ENCODE results near the gene AFMID. TPM values are rescaled to one million over a fixed set of nuclear protein-coding genes. Genes with fewer than 3 reads are reported as not detected.

AFMID gene
- total and polyA plus RNA-seq, 2 of the 8 experiments (the other 6 are each of a cell fraction or from before 2014, with no cell fraction given) = 49.0 to 53.0 TPM

GRCh38 chr17:78206298-78206697 is 19.1 kb downstream of the AFMID start:
- ChIA-PET POLR2A (ENCODE audit: partially characterized antibody) (interaction anchor here (0.7 to 5.8 kb wide), 3 partner anchors 19 to 78 kb away, joined by 3 to 36 read pairs (median 4); partner anchors contain the start of genes AFMID, TK1 and TMC6), CTCF (ENCODE audit: partially characterized antibody) (interaction anchor here (0.6 to 2.8 kb wide), 9 partner anchors 9 to 372 kb away, joined by 3 to 14 read pairs (median 3); partner anchors contain the start of genes AFMID and TK1)
- Histone ChIP-seq H2BK12ac (ENCODE audit: low read depth, low read length) (no peak overlapping the region), H3K23ac (ENCODE audit: insufficient read length) (no peak overlapping the region), H3K56ac (replicated peaks; ENCODE audit: insufficient read length, low read depth, low read length) (no peak overlapping the region), H2AFZ (ENCODE audit: low read length) (no peak overlapping the region), H2BK120ac (replicated peaks; ENCODE audit: low read depth, low read length) (no peak overlapping the region), H3K27me3 (replicated peaks in 1 of 4; ENCODE audit: control insufficient read depth in 3 of 4, extremely low read depth in 1 of 4, insufficient read depth in 3 of 4, low read length in 3 of 4) (no peaks in the 10 kb centered on the region), H3K18ac (ENCODE audit: extremely low read depth, low read length) (no peak overlapping the region), H3K4me2 (ENCODE audit: insufficient read depth in 1 of 2, low read depth in 2 of 2, low read length in 2 of 2) (no peak overlapping the region), H2BK20ac (ENCODE audit: low read length) (no peak overlapping the region), H2AK5ac (ENCODE audit: low read depth, low read length) (no peak overlapping the region), H2BK15ac (ENCODE audit: low read length) (no peak overlapping the region), H3K4me1 (replicated peaks in 1 of 4; ENCODE audit: control insufficient read depth in 3 of 4, insufficient read depth in 4 of 4, low read length in 3 of 4) (no peaks in the 10 kb centered on the region), H3K4me3 (ENCODE audit: extremely low read depth in 1 of 4, insufficient read depth in 2 of 4, low read depth in 3 of 4, low read length in 4 of 4) (no peak overlapping the region), H3K79me1 (ENCODE audit: low read depth, low read length) (peaks cover 2% of the 10 kb centered on the region; the same call in 1 of the 2 replicates), H4K20me1 (replicated peaks in 1 of 2; ENCODE audit: control insufficient read depth in 1 of 2, insufficient read depth in 2 of 2, low read length in 2 of 2) (peaks cover 0 to 2% of the 10 kb centered on the region in 2 experiments), H3K36me3 (ENCODE audit: control insufficient read depth in 2 of 4, insufficient read depth in 4 of 4, low read length in 3 of 4) (peaks cover 0 to 19% (median 1%) of the 10 kb centered on the region in 4 experiments; a peak in 3 of 8 replicates), H3K9ac (replicated peaks in 1 of 4; ENCODE audit: extremely low read depth in 1 of 4, low read depth in 3 of 4, low read length in 3 of 4) (no peak overlapping the region), H4K5ac (ENCODE audit: insufficient read length, low read depth, low read length) (no peak overlapping the region), H3K4ac (replicated peaks; ENCODE audit: insufficient read length, low read depth, low read length) (no peak overlapping the region), H4K8ac (ENCODE audit: extremely low read depth, insufficient read depth, low read length) (no peak overlapping the region), H3K23me2 (ENCODE audit: low read depth, low read length) (no peaks in the 10 kb centered on the region), H3K9me3 (ENCODE audit: insufficient read depth in 2 of 2, low read depth in 1 of 2, low read length in 1 of 2) (no peaks in the 10 kb centered on the region), H2BK5ac (ENCODE audit: low read depth, low read length) (no peak overlapping the region), H3K79me2 (ENCODE audit: control insufficient read depth in 1 of 2, insufficient read depth in 2 of 2, low read length in 2 of 2) (no peaks in the 10 kb centered on the region), H4K91ac (replicated peaks; ENCODE audit: insufficient read length, low read length) (no peak overlapping the region), H3K27ac (ENCODE audit: low read depth, low read length) (no peak overlapping the region), H3K14ac (ENCODE audit: insufficient read length) (no peak overlapping the region)
- 98% methylated on average over 7 of the region's 7 CpGs; no CpG with 5 or more reads in 1 of the 2 experiments for WGBS, 2 experiments (ENCODE audit: extremely low coverage in 1 of 2, insufficient coverage in 1 of 2, insufficient read length in 1 of 2, insufficient replicate concordance in 2 of 2, low coverage in 1 of 2, low lambda C conversion rate in 2 of 2, missing lambda C conversion rate in 1 of 2)
- DNase-seq (ENCODE audit: low read depth in 1 of 2, low spot score in 2 of 2) (no peak), FAIRE-seq (no peak)
- TF ChIP-seq ATF2 (IDR thresholded peaks at IDR 0.05; ENCODE audit: low read length) = no peak
- peak; percentile 34 to 43 (median 34); a peak in 3 of 4 replicates for TF ChIP-seq CTCF (IDR thresholded peaks at IDR 0.05; ENCODE audit: control extremely low read depth in 1 of 3, insufficient read depth in 1 of 3, low read depth in 1 of 3, low read length in 3 of 3)
- peak; percentile 22 to 54; a peak in 3 of 4 replicates for TF ChIP-seq RAD21 (IDR thresholded peaks at IDR 0.05 in 1 of 2, conservative IDR thresholded peaks at IDR 0.05 in 1 of 2; ENCODE audit: low read depth in 2 of 2, low read length in 2 of 2)
- no peak for TF ChIP-seq BRCA1 (IDR thresholded peaks at IDR 0.05; ENCODE audit: low read depth, low read length)
- no peak for TF ChIP-seq EP300 (IDR thresholded peaks at IDR 0.05; ENCODE audit: borderline replicate concordance in 1 of 2, low read depth in 2 of 2, low read length in 2 of 2)

Measured in H1 (cell line).